NB4 (cell line): ENCODE measurements around the gene C16orf90.

Experiments used
- DNase-seq: peaks from one replicate; pipeline ENCODE4 v3.0.0; 2010; ENCODE audit warnings: low read depth
- H3K4me3 ChIP-seq: one replicate; pipeline ENCODE4 v1.5.1; 2011; ENCODE audit warnings: mild to moderate bottlenecking, low read depth, low read length, moderate library complexity
- CTCF ChIP-seq: IDR thresholded peaks from one replicate; pipeline ENCODE4 v1.5.1; 2012; ENCODE audit warnings: low read depth, low read length
- MAX ChIP-seq: IDR thresholded peaks from 2 replicates; pipeline ENCODE4 v1.6.1; 2011; ENCODE audit warnings: low read depth, low read length
- MYC ChIP-seq: IDR thresholded peaks from 2 replicates; pipeline ENCODE4 v1.6.1; 2011; ENCODE audit warnings: low read depth, low read length
- POLR2A ChIP-seq: IDR thresholded peaks from 2 replicates; pipeline ENCODE4 v1.6.1; 2011; ENCODE audit warnings: mild to moderate bottlenecking; ENCODE audit not compliant: insufficient read length; ENCODE audit errors: extremely low read depth

Gene C16orf90

GRCh38 chr16:3458278-3458851 lies 36.9 kb downstream of the C16orf90 start:
- H3K4me3 ChIP-seq = peak overlapping the region; percentile 81
- peak; percentile 41 for DNase-seq
- TF ChIP-seq MYC = no peak
- no peak for TF ChIP-seq POLR2A
- no peak for TF ChIP-seq MAX
- TF ChIP-seq CTCF = no peak

GRCh38 chr16:3457434-3458252 lies 37.6 kb downstream of the C16orf90 start:
- DNase-seq = peak; percentile 94
- H3K4me3 ChIP-seq = peak overlapping the region; percentile 68
- no peak for TF ChIP-seq CTCF
- peak; percentile 72 for TF ChIP-seq POLR2A
- peak; percentile 84 for TF ChIP-seq MAX
- TF ChIP-seq MYC = peak; percentile 84

- H3K4me3 ChIP-seq = no peak overlapping the region
- TF ChIP-seq POLR2A = no peak
- no peak for TF ChIP-seq MYC
- TF ChIP-seq CTCF = no peak
- no peak for TF ChIP-seq MAX
- no peak for DNase-seq
Observed at GRCh38 chr16:3454631-3455147, 40.6 kb downstream of the C16orf90 start.

GRCh38 chr16:3454093-3454492 lies 41.2 kb downstream of the C16orf90 start:
- DNase-seq = no peak
- TF ChIP-seq MYC (no peak), POLR2A (no peak), MAX (no peak), CTCF (no peak)
- no peak overlapping the region for H3K4me3 ChIP-seq

- DNase-seq = peak; percentile 75
- TF ChIP-seq MYC (no peak), CTCF (no peak), MAX (no peak)
- H3K4me3 ChIP-seq = peak overlapping the region; percentile 95
Observed at GRCh38 chr16:3444032-3444388, 51.3 kb downstream of the C16orf90 start.
